Activated T-helper 1 cell treated with anti-CD3 and anti-CD28 coated beads, Interleukin-12 subunit alpha, Interleukin-12 subunit beta, Interleukin-2, Interleukin-4 antibody, amounts not matched to agents 30 ng/mL and 10 ng/mL and 1 ng/mL, durations not matched to agents 14 hours and 24 hours and 36 hours (primary cell): ENCODE measurements around the gene KICS2. TPM values are rescaled to one million over a fixed set of nuclear protein-coding genes. Genes with fewer than 3 reads are reported as not detected.
"Not testable (repeated sequence)": the region's sequence is repeated elsewhere in the genome, so short reads cannot be mapped to it uniquely, and the experiment has no call there.

Source experiments
- DNase-seq: peaks from one replicate; pipeline ENCODE4 v3.0.0; 2021; ENCODE audit warnings: low spot score
- H3K27ac Mint-ChIP-seq: one replicate; pipeline ENCODE4 v1.8.0; 2021; ENCODE audit warnings: mild to moderate bottlenecking, mixed read lengths
- H3K27me3 Mint-ChIP-seq: one replicate; pipeline ENCODE4 v1.8.0; 2022; ENCODE audit warnings: mild to moderate bottlenecking, moderate library complexity, mixed read lengths; ENCODE audit not compliant: insufficient read depth
- H3K36me3 Mint-ChIP-seq: one replicate; pipeline ENCODE4 v1.8.0; 2021; ENCODE audit warnings: low read depth, mixed read lengths
- H3K4me1 Mint-ChIP-seq: one replicate; pipeline ENCODE4 v1.8.0; 2021; ENCODE audit warnings: low read depth, mixed read lengths
- H3K4me3 Mint-ChIP-seq: one replicate; pipeline ENCODE4 v1.8.0; 2021; ENCODE audit warnings: mild to moderate bottlenecking, moderate library complexity, mixed read lengths
- H3K9me3 Mint-ChIP-seq: one replicate; pipeline ENCODE4 v1.8.0; 2021; ENCODE audit warnings: mixed read lengths
- intact Hi-C: fragments of 100-400 bp; cut with micrococcal nuclease; formaldehyde crosslinking; loops from one replicate; pipeline ENCODE4 v1.15.1; 2024
- total RNA-seq: library from RNA; stranded (reverse); gene quantifications from 2 replicates; pipeline ENCODE4 v1.2.3, GENCODE V29; 2022

Gene KICS2
- total RNA-seq, 1 donor from 2014 or later = 12.7 TPM

DNA sequence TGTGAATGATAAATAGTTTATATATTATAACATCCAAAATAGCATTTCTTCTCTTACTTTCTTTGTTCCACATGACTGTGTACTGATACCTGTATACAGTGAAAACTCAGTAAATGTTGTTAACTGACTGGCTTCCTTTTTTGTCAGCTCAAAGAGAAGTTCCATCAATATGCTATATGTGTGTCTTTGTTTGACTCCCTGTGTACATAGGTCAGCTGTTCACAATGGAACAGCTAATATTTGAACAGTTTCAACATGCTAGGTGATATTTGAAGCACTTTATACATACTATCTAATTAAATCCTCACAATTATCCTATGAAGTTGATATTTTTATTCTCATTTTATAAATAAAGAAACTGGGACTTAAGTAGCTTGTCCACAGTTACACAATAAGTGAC, 15.3 kb upstream of the KICS2 start:
- H3K27me3 Mint-ChIP-seq = peaks cover 11% of the 10 kb centered on the region
- H3K36me3 Mint-ChIP-seq = no peaks in the 10 kb centered on the region
- no peaks in the 10 kb centered on the region for H3K9me3 Mint-ChIP-seq
- H3K4me1 Mint-ChIP-seq = no peaks in the 10 kb centered on the region
- no peak for DNase-seq
- no peak overlapping the region for H3K4me3 Mint-ChIP-seq
- intact Hi-C loops = no loop called here
- H3K27ac Mint-ChIP-seq = no peak overlapping the region

DNA sequence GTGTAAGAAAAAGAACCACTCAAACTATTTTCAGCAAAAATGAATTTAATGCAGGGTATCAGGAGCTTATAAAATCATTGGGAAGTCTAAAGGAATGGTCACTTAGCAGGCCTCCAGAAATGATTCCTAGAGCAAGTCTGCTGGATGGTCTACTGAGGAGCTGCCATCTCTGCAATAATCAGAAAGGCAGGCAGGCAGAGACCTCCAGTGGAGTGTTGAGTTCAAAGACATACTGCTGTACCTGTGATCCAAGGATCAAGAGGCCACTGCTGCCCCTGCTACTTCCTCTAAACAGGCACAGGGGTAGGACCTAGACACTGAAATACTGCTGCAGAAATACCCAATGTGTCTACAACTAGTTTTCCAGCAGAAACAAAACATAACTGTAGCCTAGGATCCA, 14.5 kb upstream of the KICS2 start:
- H3K9me3 Mint-ChIP-seq = no peaks in the 10 kb centered on the region
- H3K4me1 Mint-ChIP-seq = no peaks in the 10 kb centered on the region

DNA sequence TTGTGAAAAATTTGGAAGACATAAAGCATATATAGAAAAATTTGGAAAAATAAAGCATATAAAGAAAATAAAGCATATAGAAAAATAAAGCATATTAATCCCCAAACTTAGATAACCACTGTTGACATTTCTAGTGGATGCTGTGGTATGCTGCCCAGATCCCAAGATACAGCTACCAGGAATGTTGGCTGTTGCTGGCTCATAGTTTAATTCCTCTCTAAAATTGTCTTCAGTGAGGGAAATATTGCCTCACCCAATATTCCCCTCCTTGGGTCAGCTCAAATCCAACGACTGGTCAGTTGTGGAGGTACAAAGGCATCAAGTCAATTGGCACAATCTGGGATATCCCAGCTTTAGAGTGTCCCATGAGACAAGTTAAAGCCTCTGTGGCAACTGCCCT, 10.1 kb upstream of the KICS2 start:
- Mint-ChIP-seq H3K9me3 (no peaks in the 10 kb centered on the region), H3K4me1 (no peaks in the 10 kb centered on the region), H3K27me3 (peaks cover 27% of the 10 kb centered on the region), H3K4me3 (no peak overlapping the region), H3K27ac (no peak overlapping the region), H3K36me3 (no peaks in the 10 kb centered on the region)
- intact Hi-C loops = no loop called here
- DNase-seq = no peak

More for the DNA sequence above, 14.5 kb upstream of the KICS2 start:
- no peak overlapping the region for H3K4me3 Mint-ChIP-seq
- peaks cover 9% of the 10 kb centered on the region for H3K27me3 Mint-ChIP-seq
- no peak for DNase-seq
- intact Hi-C loops = no loop called here
- H3K27ac Mint-ChIP-seq = no peak overlapping the region
- H3K36me3 Mint-ChIP-seq = no peaks in the 10 kb centered on the region

DNA sequence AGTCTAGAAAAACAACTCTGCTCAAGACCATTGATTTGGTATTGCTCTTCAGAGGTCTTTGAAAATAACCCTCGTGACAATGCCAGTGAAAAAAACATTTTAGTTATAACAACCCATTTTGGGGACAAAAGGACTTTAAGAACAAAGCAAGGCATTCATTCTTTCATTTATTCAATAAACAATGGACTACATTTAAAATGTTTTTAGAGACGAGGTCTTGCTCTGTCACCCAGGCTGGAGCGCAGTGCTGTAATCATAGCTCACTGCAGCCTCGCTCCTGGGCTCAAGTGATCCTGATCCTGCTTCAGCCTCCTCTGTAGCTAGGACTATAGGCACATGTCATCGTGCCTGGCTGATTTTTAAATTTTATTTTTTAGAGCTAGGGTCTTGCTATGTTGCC, 7.7 kb upstream of the KICS2 start:
- Mint-ChIP-seq H3K27ac (no peak overlapping the region), H3K27me3 (peaks cover 38% of the 10 kb centered on the region), H3K9me3 (no peaks in the 10 kb centered on the region), H3K4me3 (no peak overlapping the region), H3K4me1 (no peaks in the 10 kb centered on the region), H3K36me3 (no peaks in the 10 kb centered on the region)
- no peak for DNase-seq
- intact Hi-C loops = loop anchor here (10.0 kb wide), 1 partner anchor 945 kb away; no protein-coding TSS in a partner anchor

GRCh38 chr12:64229240-64229639, 7.1 kb upstream of the KICS2 start:
- DNase-seq = no peak
- Mint-ChIP-seq H3K36me3 (no peaks in the 10 kb centered on the region), H3K4me3 (no peak overlapping the region), H3K27me3 (peaks cover 38% of the 10 kb centered on the region), H3K9me3 (no peaks in the 10 kb centered on the region), H3K27ac (no peak overlapping the region), H3K4me1 (no peaks in the 10 kb centered on the region)
- intact Hi-C loops = loop anchor here (10.0 kb wide), 1 partner anchor 946 kb away; no protein-coding TSS in a partner anchor

DNA sequence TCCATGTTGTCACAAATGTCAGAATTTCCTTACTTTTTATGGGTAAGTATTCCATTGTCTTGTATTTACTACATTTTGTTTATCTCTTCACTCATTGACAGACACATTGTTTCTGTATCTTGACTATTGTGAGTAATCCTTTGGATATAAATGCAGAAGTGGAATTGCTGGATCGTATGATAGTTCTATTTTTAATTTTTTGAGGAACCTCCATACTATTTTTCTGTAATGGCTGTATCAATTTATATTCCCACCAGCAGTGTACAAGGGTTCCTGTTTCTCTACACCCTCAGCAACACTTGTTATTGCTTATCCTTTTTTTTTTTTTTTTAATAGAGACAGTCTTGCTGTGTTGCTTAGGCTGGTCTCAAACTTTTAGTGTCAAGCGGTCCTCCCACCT, 3.5 kb upstream of the KICS2 start:
- peaks cover 32% of the 10 kb centered on the region for H3K27me3 Mint-ChIP-seq
- no peak overlapping the region for H3K4me3 Mint-ChIP-seq
- intact Hi-C loops = loop anchor here (10.0 kb wide), 1 partner anchor 949 kb away; no protein-coding TSS in a partner anchor

DNA sequence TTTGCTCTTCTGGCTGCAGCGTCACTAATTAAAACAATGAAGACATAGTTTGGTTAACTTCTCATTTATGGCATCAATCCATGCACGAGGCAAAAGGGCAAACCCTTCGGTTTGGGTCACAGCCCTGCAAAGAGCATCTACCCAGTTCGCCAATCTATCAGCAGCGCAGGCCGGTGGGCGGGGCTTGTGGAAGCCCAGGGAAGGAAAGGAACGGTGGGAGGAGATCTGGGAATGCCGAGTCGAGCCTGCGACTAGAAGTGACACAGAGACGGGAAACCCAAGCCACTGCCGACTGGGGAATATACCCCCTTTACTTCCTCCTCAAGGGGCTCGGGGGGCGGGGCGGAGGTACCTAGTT, 466 bp downstream of the KICS2 start:
- Mint-ChIP-seq H3K27me3 (peaks cover 13% of the 10 kb centered on the region), H3K27ac (peak overlapping the region; percentile 100), H3K4me3 (peak overlapping the region; percentile 100), H3K9me3 (no peaks in the 10 kb centered on the region), H3K4me1 (peaks cover 33% of the 10 kb centered on the region), H3K36me3 (peaks cover 2% of the 10 kb centered on the region)
- intact Hi-C loops = loop anchor here (1.0 to 10.0 kb wide), 7 partner anchors 183 to 953 kb away; partner anchors contain the start of genes GNS, SRGAP1, TBK1 and XPOT
- peak; percentile 35 for DNase-seq

More for the DNA sequence above, 3.5 kb upstream of the KICS2 start:
- Mint-ChIP-seq H3K4me1 (peaks cover 10% of the 10 kb centered on the region), H3K9me3 (no peaks in the 10 kb centered on the region), H3K27ac (no peak overlapping the region), H3K36me3 (peaks cover 2% of the 10 kb centered on the region)
- no peak for DNase-seq

DNA sequence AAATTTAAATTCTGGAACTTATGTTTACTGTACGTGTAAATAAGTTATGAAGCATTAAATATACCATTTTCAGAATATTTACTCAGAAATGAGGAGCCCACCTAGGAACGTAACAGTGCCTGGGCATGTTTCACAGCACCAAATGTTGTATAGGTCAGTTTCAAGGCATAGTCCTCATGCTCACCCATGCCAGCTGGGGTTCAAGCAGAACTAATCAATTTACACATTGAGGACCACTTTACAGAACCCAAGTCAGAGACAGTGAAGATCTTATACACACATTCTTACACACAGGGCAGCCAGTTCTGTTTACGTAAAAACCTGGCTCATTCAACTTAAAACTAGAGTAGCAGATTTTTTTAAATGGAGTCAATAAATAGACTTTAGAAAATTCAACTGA, 2.0 kb downstream of the KICS2 start:
- no peak for DNase-seq
- H3K9me3 Mint-ChIP-seq = no peaks in the 10 kb centered on the region
- peaks cover 2% of the 10 kb centered on the region for H3K27me3 Mint-ChIP-seq
- no peak overlapping the region for H3K27ac Mint-ChIP-seq
- no peak overlapping the region for H3K4me3 Mint-ChIP-seq
- peaks cover 33% of the 10 kb centered on the region for H3K4me1 Mint-ChIP-seq
- intact Hi-C loops = loop anchor here (5.0 to 10.0 kb wide), 2 partner anchors 537 to 955 kb away; partner anchors contain the start of gene GNS
- peaks cover 2% of the 10 kb centered on the region for H3K36me3 Mint-ChIP-seq

- Mint-ChIP-seq H3K27me3 (no peaks in the 10 kb centered on the region), H3K27ac (no peak overlapping the region)
- intact Hi-C loops = no loop called here
Measured at GRCh38 chr12:64219145-64219544, 3.0 kb downstream of the KICS2 start.

GRCh38 chr12:64218597-64218996, 3.5 kb downstream of the KICS2 start:
- no peaks in the 10 kb centered on the region for H3K9me3 Mint-ChIP-seq
- intact Hi-C loops = no loop called here
- no peaks in the 10 kb centered on the region for H3K27me3 Mint-ChIP-seq
- H3K27ac Mint-ChIP-seq = no peak overlapping the region
- H3K36me3 Mint-ChIP-seq = peaks cover 7% of the 10 kb centered on the region
- no peak for DNase-seq
- peaks cover 33% of the 10 kb centered on the region for H3K4me1 Mint-ChIP-seq
- H3K4me3 Mint-ChIP-seq = no peak overlapping the region

More at GRCh38 chr12:64219145-64219544, 3.0 kb downstream of the KICS2 start:
- Mint-ChIP-seq H3K36me3 (peaks cover 2% of the 10 kb centered on the region), H3K4me1 (peaks cover 33% of the 10 kb centered on the region), H3K4me3 (peak overlapping the region; percentile 27), H3K9me3 (no peaks in the 10 kb centered on the region)
- no peak for DNase-seq

GRCh38 chr12:64217643-64218042, 4.5 kb downstream of the KICS2 start:
- intact Hi-C loops, H3K36me3 Mint-ChIP-seq, H3K9me3 Mint-ChIP-seq, H3K27ac Mint-ChIP-seq, DNase-seq, H3K27me3 Mint-ChIP-seq: not testable (repeated sequence)
- peaks cover 33% of the 10 kb centered on the region for H3K4me1 Mint-ChIP-seq
- H3K4me3 Mint-ChIP-seq = peak overlapping the region; percentile 29

DNA sequence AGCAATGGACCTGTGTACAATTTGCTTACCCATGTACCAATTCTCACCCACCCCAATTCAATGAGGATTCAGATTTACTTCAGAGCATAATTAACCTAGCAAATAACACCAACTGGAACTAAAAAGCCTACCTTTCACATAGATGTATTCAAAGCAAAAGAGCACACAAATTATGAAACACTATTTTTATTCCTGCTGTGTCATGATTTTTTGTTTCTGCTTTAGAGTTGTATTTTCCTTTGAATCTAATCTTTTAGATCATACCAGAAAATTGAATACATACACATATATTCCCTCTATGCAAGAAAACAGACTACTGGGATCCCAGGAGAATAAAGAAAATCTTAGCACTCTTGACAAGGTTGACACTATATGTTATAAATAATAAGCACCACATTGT, 5.9 kb downstream of the KICS2 start:
- DNase-seq = no peak
- H3K36me3 Mint-ChIP-seq = peaks cover 11% of the 10 kb centered on the region
- no peaks in the 10 kb centered on the region for H3K27me3 Mint-ChIP-seq
- H3K4me1 Mint-ChIP-seq = peaks cover 28% of the 10 kb centered on the region
- H3K9me3 Mint-ChIP-seq = no peaks in the 10 kb centered on the region
- no peak overlapping the region for H3K27ac Mint-ChIP-seq
- no peak overlapping the region for H3K4me3 Mint-ChIP-seq
- intact Hi-C loops = no loop called here

GRCh38 chr12:64212119-64212746, 9.9 kb downstream of the KICS2 start:
- H3K27me3 Mint-ChIP-seq = no peaks in the 10 kb centered on the region
- H3K27ac Mint-ChIP-seq = no peak overlapping the region
- DNase-seq = no peak
- intact Hi-C loops = no loop called here
- peaks cover 11% of the 10 kb centered on the region for H3K36me3 Mint-ChIP-seq
- H3K4me1 Mint-ChIP-seq = no peaks in the 10 kb centered on the region
- H3K4me3 Mint-ChIP-seq = no peak overlapping the region
- H3K9me3 Mint-ChIP-seq = no peaks in the 10 kb centered on the region

DNA sequence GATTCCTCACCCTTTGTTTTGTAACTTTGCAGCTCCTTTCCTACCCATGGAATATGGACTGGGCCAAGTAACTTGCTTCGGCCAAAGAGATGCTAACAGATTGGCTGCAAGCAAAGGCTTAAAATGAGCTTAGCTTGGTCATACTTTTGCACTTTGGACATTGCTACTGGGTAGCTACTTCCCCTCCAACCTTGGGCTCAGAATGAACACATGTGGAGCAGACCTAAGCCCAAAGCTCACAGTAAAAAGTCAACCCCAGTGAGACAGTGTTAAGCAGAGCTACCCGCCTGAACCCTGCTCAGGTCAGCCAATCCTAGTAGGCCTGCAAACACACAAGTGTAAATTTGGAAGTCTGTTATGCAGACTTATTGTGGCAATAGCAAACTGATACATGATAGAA, 14.6 kb downstream of the KICS2 start:
- no peaks in the 10 kb centered on the region for H3K9me3 Mint-ChIP-seq
- H3K36me3 Mint-ChIP-seq = peaks cover 14% of the 10 kb centered on the region
- H3K27me3 Mint-ChIP-seq = no peaks in the 10 kb centered on the region

More for the DNA sequence above, 14.6 kb downstream of the KICS2 start:
- intact Hi-C loops = no loop called here
- Mint-ChIP-seq H3K4me1 (no peaks in the 10 kb centered on the region), H3K4me3 (no peak overlapping the region), H3K27ac (no peak overlapping the region)
- DNase-seq = no peak
